ENCODE measurements around the gene WSB2. TPM values are rescaled to one million over a fixed set of nuclear protein-coding genes. Genes with fewer than 3 reads are reported as not detected.

WSB2 gene
- total and polyA plus RNA-seq, 2 experiments from 2014 or later = 51.5 to 86.2 TPM

GRCh38 chr12:118016424-118017264 is 44.3 kb downstream of the WSB2 start, which contains the start of gene RFC5:
Gene RFC5, plus strand, starts transcription at chr12:118016703. Its CDS starts 125 bp downstream, at chr12:118016828.
- Histone ChIP-seq H3K27me3 (no peaks in the 10 kb centered on the region), H3K27ac (no peak within 1 kb of the TSS), H3K79me2 (peaks cover 17% of the 10 kb centered on the region), H3K4me3 (peak within 1 kb of the TSS; percentile 61), H3K4me1 (ENCODE audit: insufficient read depth) (peaks cover 5% of the 10 kb centered on the region), H3K9me3 (ENCODE audit: low read depth) (no peaks in the 10 kb centered on the region), H2AFZ (peak within 1 kb of the TSS; percentile 72), H3K36me3 (replicated peaks; ENCODE audit: insufficient read depth, low read depth) (no peaks in the 10 kb centered on the region), H4K20me1 (ENCODE audit: insufficient read depth, poor library complexity, severe bottlenecking) (no peaks in the 10 kb centered on the region), H3K9me2 (replicated peaks; ENCODE audit: insufficient read depth) (no peaks in the 10 kb centered on the region), H3K4me2 (peak within 1 kb of the TSS; percentile 86)
- DNase-seq (ENCODE audit: low spot score) = peak; percentile 100
- TF ChIP-seq CTCF (IDR thresholded peaks at IDR 0.05; ENCODE audit: poor library complexity) (no peak), EZH2phosphoT487 (IDR thresholded peaks at IDR 0.05; ENCODE audit: low read depth, severe bottlenecking, unreplicated experiment) (no peak), EZH2 (IDR thresholded peaks at IDR 0.05; ENCODE audit: borderline replicate concordance) (no peak)
- WGBS (ENCODE audit: low lambda C conversion rate, missing lambda C conversion rate) = 2% methylated on average over 44 of the region's 61 CpGs

- DNase-seq (ENCODE audit: low spot score) = no peak
- no peaks in the 10 kb centered on the region for H3K36me3 ChIP-seq (replicated peaks; ENCODE audit: insufficient read depth, low read depth)
- H3K27me3 ChIP-seq = no peaks in the 10 kb centered on the region
- TF ChIP-seq CTCF (IDR thresholded peaks at IDR 0.05; ENCODE audit: poor library complexity) = no peak
- TF ChIP-seq EZH2 (IDR thresholded peaks at IDR 0.05; ENCODE audit: borderline replicate concordance) = no peak
- TF ChIP-seq EZH2phosphoT487 (IDR thresholded peaks at IDR 0.05; ENCODE audit: low read depth, severe bottlenecking, unreplicated experiment) = no peak
- H3K27ac ChIP-seq = no peak overlapping the region
- H3K79me2 ChIP-seq = peaks cover 17% of the 10 kb centered on the region
- peaks cover 5% of the 10 kb centered on the region for H3K4me1 ChIP-seq (ENCODE audit: insufficient read depth)
- H2AFZ ChIP-seq = peak overlapping the region; percentile 45
- no peaks in the 10 kb centered on the region for H3K9me3 ChIP-seq (ENCODE audit: low read depth)
- peak overlapping the region; percentile 68 for H3K4me2 ChIP-seq
- WGBS (ENCODE audit: low lambda C conversion rate, missing lambda C conversion rate) = 54% methylated on average over 9 of the region's 9 CpGs
- no peaks in the 10 kb centered on the region for H4K20me1 ChIP-seq (ENCODE audit: insufficient read depth, poor library complexity, severe bottlenecking)
- no peak overlapping the region for H3K4me3 ChIP-seq
- no peaks in the 10 kb centered on the region for H3K9me2 ChIP-seq (replicated peaks; ENCODE audit: insufficient read depth)
These were observed 45.0 kb downstream of the WSB2 start for GRCh38 chr12:118015944-118016343.

GRCh38 chr12:118015306-118015705 is 45.7 kb downstream of the WSB2 start:
- Histone ChIP-seq H3K4me3 (no peak overlapping the region), H3K4me1 (ENCODE audit: insufficient read depth) (peaks cover 5% of the 10 kb centered on the region), H4K20me1 (ENCODE audit: insufficient read depth, poor library complexity, severe bottlenecking) (no peaks in the 10 kb centered on the region), H3K27me3 (no peaks in the 10 kb centered on the region), H3K36me3 (replicated peaks; ENCODE audit: insufficient read depth, low read depth) (no peaks in the 10 kb centered on the region), H3K27ac (no peak overlapping the region), H3K9me3 (ENCODE audit: low read depth) (no peaks in the 10 kb centered on the region), H3K79me2 (peaks cover 17% of the 10 kb centered on the region), H3K4me2 (no peak overlapping the region), H3K9me2 (replicated peaks; ENCODE audit: insufficient read depth) (no peaks in the 10 kb centered on the region), H2AFZ (no peak overlapping the region)
- 97% methylated on average over 2 of the region's 2 CpGs for WGBS (ENCODE audit: low lambda C conversion rate, missing lambda C conversion rate)
- no peak for TF ChIP-seq CTCF (IDR thresholded peaks at IDR 0.05; ENCODE audit: poor library complexity)
- no peak for TF ChIP-seq EZH2 (IDR thresholded peaks at IDR 0.05; ENCODE audit: borderline replicate concordance)
- TF ChIP-seq EZH2phosphoT487 (IDR thresholded peaks at IDR 0.05; ENCODE audit: low read depth, severe bottlenecking, unreplicated experiment) = no peak
- no peak for DNase-seq (ENCODE audit: low spot score)
